NCI-H2227 (cell line): Measurements from ENCODE around the gene LAPTM5.
"Not testable (repeated sequence)": the region's sequence is repeated elsewhere in the genome, so short reads cannot be mapped to it uniquely, and the experiment has no call there.

ENCODE experiments used
- DNase-seq: peaks from one replicate; lab custom pipeline; 2025; ENCODE audit not compliant: unreplicated experiment; lab: John Stamatoyannopoulos, UW

LAPTM5 gene

GRCh38 chr1:30773722-30774358, 16.3 kb upstream of the LAPTM5 start:
- no peak for DNase-seq

GRCh38 chr1:30771005-30771404, 13.4 kb upstream of the LAPTM5 start:
- DNase-seq, result no peak

GRCh38 chr1:30770150-30770549, 12.6 kb upstream of the LAPTM5 start:
- no peak for DNase-seq

GRCh38 chr1:30768830-30769718, 11.5 kb upstream of the LAPTM5 start:
- no peak for DNase-seq

- no peak for DNase-seq
Observed at GRCh38 chr1:30768159-30768829, 10.7 kb upstream of the LAPTM5 start.

- not testable (repeated sequence) for DNase-seq
Observed at GRCh38 chr1:30766948-30767347, 9.4 kb upstream of the LAPTM5 start.

GRCh38 chr1:30765556-30766434, 8.2 kb upstream of the LAPTM5 start:
- no peak for DNase-seq

GRCh38 chr1:30764939-30765555, 7.5 kb upstream of the LAPTM5 start:
- no peak for DNase-seq

GRCh38 chr1:30764396-30764795, 6.8 kb upstream of the LAPTM5 start:
- DNase-seq, result no peak

GRCh38 chr1:30763651-30764248, 6.2 kb upstream of the LAPTM5 start:
- no peak for DNase-seq

- no peak for DNase-seq
Observed at GRCh38 chr1:30762930-30763650, 5.5 kb upstream of the LAPTM5 start.

- DNase-seq, result no peak
Observed at GRCh38 chr1:30762152-30762929, 4.8 kb upstream of the LAPTM5 start.

- DNase-seq, result no peak
Observed at GRCh38 chr1:30761381-30762151, 4.0 kb upstream of the LAPTM5 start.

- no peak for DNase-seq
Observed at GRCh38 chr1:30760596-30761324, 3.2 kb upstream of the LAPTM5 start.

- no peak for DNase-seq
Observed at GRCh38 chr1:30759718-30760281, 2.2 kb upstream of the LAPTM5 start.

GRCh38 chr1:30758785-30759380, 1.3 kb upstream of the LAPTM5 start:
- DNase-seq, result no peak
